Coronary artery (tissue), 2 donors: ENCODE results near the gene LRRC4C.

Source experiments
- DNase-seq: peaks from one replicate; pipeline ENCODE4 v3.0.0-alpha.2; 2017; ENCODE audit warnings: low spot score
- H3K27ac ChIP-seq, 2 donors: fragments of 200-600 bp; sonication (generic); one replicate each; pipeline ENCODE4 v1.5.1; 2016 to 2019
- H3K4me3 ChIP-seq: fragments of 200-600 bp; sonication (generic); 2 replicates; pipeline ENCODE4 v1.5.1; 2016; ENCODE audit warnings: mild to moderate bottlenecking, moderate library complexity
- TF ChIP-seq, protein P1 (sequence below): fragments of 200-600 bp; sonication (generic); IDR thresholded peaks from one replicate; pipeline ENCODE4 v1.5.1; 2019; ENCODE audit warnings: antibody characterized with exemption

Gene LRRC4C

DNA sequence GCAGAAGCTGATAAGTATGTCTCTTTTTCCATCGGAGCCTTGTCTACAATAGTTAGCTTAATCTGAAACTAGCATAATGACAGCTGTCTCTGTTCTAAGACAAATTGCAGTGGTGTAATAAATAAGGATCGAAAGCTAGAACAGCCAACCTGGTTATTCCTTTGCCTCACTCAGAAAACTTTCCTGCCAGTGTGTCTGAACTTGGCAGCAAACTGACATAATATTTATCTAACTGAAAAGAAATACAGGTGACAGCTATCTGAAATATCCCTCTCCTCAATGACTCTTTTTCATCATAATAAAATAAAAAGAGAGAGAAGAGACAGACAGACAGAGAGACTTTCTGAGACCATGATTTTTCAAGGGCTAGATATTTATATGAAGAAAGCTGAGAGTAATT lies 642.5 kb downstream of the LRRC4C start:
- Histone ChIP-seq H3K4me3 (no peak overlapping the region), H3K27ac (no peak overlapping the region)
- DNase-seq, result no peak
- TF ChIP-seq, protein P1, sequence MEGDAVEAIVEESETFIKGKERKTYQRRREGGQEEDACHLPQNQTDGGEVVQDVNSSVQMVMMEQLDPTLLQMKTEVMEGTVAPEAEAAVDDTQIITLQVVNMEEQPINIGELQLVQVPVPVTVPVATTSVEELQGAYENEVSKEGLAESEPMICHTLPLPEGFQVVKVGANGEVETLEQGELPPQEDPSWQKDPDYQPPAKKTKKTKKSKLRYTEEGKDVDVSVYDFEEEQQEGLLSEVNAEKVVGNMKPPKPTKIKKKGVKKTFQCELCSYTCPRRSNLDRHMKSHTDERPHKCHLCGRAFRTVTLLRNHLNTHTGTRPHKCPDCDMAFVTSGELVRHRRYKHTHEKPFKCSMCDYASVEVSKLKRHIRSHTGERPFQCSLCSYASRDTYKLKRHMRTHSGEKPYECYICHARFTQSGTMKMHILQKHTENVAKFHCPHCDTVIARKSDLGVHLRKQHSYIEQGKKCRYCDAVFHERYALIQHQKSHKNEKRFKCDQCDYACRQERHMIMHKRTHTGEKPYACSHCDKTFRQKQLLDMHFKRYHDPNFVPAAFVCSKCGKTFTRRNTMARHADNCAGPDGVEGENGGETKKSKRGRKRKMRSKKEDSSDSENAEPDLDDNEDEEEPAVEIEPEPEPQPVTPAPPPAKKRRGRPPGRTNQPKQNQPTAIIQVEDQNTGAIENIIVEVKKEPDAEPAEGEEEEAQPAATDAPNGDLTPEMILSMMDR, result no peak

DNA sequence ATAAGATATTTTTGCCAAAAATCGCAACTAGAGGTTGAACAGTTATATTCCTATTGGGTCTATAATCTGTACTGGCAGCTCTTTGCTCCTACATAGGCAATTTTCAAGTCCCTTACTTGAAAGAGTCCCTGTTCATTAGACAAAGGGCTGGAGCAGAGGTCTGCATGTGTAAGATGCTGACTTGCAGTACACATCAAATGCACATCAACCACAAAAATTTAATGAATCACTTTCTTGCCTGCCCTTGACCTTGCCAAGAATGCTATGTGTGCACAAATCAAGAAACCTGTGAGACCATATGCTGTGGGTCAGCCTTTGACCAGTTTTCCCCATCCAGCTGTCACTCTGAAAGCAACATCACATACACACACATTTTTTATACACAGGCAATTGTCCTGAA lies 661.5 kb downstream of the LRRC4C start:
- TF ChIP-seq, protein P1, result no peak
- Histone ChIP-seq H3K27ac (no peak overlapping the region), H3K4me3 (no peak overlapping the region)
- DNase-seq, result no peak

DNA sequence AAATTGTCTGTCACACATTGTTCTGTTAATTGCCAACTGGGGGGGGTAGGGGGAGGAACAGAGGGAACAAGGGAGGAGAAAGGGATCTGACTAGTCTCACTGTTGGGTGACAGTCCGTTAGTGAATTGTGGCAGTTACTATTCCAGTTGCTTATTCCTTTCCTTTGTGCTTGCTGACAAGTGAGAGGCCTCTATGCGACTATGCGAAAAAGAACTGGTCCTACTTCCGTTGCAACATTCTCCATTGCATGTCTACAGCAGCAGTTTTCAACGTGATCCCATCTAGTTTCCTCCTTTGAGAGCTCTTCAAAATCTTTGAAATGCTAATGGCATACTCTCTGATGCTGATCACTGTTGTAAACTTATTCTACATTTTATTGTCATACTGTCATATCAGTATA lies 672.2 kb downstream of the LRRC4C start:
- TF ChIP-seq, protein P1, result no peak
- DNase-seq, result no peak
- H3K27ac ChIP-seq, result no peak overlapping the region
- no peak overlapping the region for H3K4me3 ChIP-seq

DNA sequence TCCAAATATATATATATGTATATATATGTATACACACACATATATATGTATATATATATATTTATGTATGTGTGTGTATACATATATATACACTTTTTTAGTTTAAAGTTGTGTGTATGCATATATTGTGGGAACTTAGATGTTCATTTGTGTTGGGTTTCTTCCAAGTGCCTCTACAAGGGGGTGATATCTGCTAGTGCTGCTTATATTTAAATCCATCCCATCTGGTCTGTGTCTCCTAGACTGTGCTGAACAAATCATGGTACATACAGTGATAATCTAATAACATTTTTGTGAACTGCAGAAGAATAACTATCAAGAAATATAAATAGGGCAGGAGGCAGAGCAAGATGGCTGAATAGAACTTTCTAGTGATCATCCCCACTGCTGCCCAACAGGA lies 696.4 kb downstream of the LRRC4C start:
- H3K27ac ChIP-seq, result no peak overlapping the region
- no peak for DNase-seq

DNA sequence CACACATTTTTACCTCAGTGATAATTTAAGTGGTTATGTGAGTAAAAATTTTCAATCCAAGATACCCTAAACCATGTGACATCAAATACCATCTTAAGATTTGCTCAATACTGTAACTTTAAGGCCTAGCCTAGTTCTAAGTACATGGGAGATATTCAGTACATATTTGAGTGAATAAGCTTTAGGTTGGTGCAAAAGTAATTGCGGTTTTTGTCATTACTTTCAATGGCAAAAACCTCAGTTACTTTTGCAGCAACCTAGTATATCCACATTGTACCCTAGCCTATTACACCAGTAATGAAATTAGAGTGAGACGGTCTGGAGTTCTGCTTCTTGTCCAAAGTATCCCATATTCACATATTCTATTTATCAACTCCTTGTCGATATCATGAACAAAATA lies 700.1 kb downstream of the LRRC4C start:
- no peak for DNase-seq
- TF ChIP-seq, protein P1, result no peak
- Histone ChIP-seq H3K4me3 (no peak overlapping the region), H3K27ac (no peak overlapping the region)

More for the DNA sequence above, 696.4 kb downstream of the LRRC4C start:
- H3K4me3 ChIP-seq, result no peak overlapping the region
- TF ChIP-seq, protein P1, result no peak

DNA sequence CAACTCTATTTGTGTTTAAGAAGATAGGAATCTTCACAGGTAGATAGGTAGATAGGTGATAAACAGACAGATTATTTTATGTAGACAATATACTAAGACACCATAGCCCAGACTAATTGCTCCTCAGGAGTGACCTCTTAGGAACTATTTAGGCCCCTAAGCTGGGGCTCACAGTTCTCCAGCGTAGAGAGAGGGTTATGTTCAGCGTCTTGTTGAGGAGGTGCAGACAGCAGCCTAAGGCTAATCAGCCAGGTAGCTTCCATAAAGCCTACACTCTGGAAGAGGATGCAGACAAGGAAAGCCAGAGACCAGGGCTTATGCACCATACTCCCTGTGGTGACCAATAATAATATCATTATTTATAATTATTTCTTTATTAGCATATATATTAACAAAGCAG lies 705.2 kb downstream of the LRRC4C start:
- DNase-seq, result no peak
- Histone ChIP-seq H3K4me3 (no peak overlapping the region), H3K27ac (no peak overlapping the region)
- TF ChIP-seq, protein P1, result no peak

DNA sequence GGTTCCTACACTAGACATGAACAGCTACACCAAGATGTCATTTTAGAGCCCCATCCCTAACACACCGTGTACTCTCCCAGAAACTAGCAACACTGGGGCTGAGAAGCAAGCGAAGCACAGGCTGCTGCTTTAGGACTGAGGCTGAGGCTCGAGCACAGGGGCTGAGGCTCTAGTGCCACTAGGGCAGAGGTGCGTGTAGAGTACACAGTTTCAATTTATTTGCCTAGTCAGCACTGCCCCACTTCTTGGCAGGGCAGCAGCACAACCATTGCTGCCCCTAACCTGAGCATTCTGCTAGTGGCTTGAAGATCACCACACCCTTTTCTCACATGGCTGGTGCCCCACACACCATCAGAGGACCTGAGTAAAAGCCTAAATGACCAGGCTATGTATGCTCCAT lies 713.2 kb downstream of the LRRC4C start:
- TF ChIP-seq, protein P1, result no peak
- no peak for DNase-seq
- no peak overlapping the region for H3K27ac ChIP-seq
- no peak overlapping the region for H3K4me3 ChIP-seq
